Right lobe of liver (tissue), 4 donors: Measurements from ENCODE around the gene GRIN3B.

Experiments
- POLR2A ChIP-seq: fragments of 450-650 bp; IDR thresholded peaks from one replicate; pipeline ENCODE4 v1.6.1; 2017; ENCODE audit warnings: antibody characterized with exemption, mild to moderate bottlenecking
- TF ChIP-seq, protein P1 (sequence below), 4 donors: fragments of 200-600 bp in 3 of 4; fragments of 450-650 bp in 1 of 4; IDR thresholded peaks; one replicate each; pipeline versions ENCODE4 v1.5.1 to v1.8.0; 2016 to 2022; ENCODE audit warnings: antibody characterized with exemption in 4 of 4, mild to moderate bottlenecking in 2 of 4
- donor health status: DM: no; HTN: no; CAD: no.
- donor health status: DM: no; HTN: no; CAD: no.
- donor health status: DM: no; HTN: yes; CAD: no.

DNA sequence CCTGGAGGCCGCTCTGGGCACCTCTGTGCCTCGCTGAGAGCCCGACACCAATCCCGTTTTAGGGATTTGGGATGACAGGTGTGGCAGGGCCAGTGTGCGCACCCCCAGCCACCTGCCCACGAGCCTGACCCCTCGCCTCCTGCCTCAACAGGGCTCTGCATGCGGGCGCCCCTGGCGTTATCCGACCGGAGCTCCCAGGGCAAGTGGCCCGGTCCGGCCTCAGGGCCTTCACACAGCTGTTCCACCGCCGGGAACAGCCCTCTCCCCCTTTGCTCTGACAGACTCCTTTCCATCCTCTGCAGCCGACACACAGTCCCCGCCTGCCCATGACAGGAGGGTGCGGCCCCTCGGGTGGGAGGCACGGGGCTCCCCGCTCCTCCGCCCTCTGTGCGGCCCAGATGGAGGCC lies 23.2 kb upstream of the GRIN3B start:
- TF ChIP-seq, protein P1, sequence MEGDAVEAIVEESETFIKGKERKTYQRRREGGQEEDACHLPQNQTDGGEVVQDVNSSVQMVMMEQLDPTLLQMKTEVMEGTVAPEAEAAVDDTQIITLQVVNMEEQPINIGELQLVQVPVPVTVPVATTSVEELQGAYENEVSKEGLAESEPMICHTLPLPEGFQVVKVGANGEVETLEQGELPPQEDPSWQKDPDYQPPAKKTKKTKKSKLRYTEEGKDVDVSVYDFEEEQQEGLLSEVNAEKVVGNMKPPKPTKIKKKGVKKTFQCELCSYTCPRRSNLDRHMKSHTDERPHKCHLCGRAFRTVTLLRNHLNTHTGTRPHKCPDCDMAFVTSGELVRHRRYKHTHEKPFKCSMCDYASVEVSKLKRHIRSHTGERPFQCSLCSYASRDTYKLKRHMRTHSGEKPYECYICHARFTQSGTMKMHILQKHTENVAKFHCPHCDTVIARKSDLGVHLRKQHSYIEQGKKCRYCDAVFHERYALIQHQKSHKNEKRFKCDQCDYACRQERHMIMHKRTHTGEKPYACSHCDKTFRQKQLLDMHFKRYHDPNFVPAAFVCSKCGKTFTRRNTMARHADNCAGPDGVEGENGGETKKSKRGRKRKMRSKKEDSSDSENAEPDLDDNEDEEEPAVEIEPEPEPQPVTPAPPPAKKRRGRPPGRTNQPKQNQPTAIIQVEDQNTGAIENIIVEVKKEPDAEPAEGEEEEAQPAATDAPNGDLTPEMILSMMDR (IDR thresholded peaks at IDR 0.05): no peak
- TF ChIP-seq POLR2A: no peak
